Dendritic cell treated with granulocyte-macrophage colony-stimulating factor and Interleukin-4, amounts not matched to agents 40 ng/mL and 50 ng/mL, for 4 days (primary cell): Measurements from ENCODE around the gene TP73.
"Not testable (repeated sequence)": the region's sequence is repeated elsewhere in the genome, so short reads cannot be mapped to it uniquely, and the experiment has no call there.

Experiments
- H3K27ac Mint-ChIP-seq: one replicate; pipeline ENCODE4 v1.8.0; 2022; ENCODE audit warnings: mild to moderate bottlenecking, mixed read lengths
- H3K27me3 Mint-ChIP-seq: one replicate; pipeline ENCODE4 v1.8.0; 2022; ENCODE audit warnings: mild to moderate bottlenecking, mixed read lengths
- H3K36me3 Mint-ChIP-seq: one replicate; pipeline ENCODE4 v1.8.0; 2022; ENCODE audit warnings: low read depth, mixed read lengths
- H3K4me1 Mint-ChIP-seq: one replicate; pipeline ENCODE4 v1.8.0; 2022; ENCODE audit warnings: low read depth, mixed read lengths
- H3K4me3 Mint-ChIP-seq: one replicate; pipeline ENCODE4 v1.8.0; 2022; ENCODE audit warnings: mild to moderate bottlenecking, moderate library complexity, mixed read lengths
- H3K9me3 Mint-ChIP-seq: one replicate; pipeline ENCODE4 v1.8.0; 2022; ENCODE audit warnings: mixed read lengths
- intact Hi-C: fragments of 100-400 bp; cut with micrococcal nuclease; formaldehyde crosslinking; loops from one replicate; pipeline ENCODE4 v1.15.0; 2022

TP73 gene

GRCh38 chr1:3745590-3746381, 93.5 kb downstream of the TP73 start:
- Mint-ChIP-seq H3K4me1 (peaks cover 36% of the 10 kb centered on the region), H3K9me3 (no peaks in the 10 kb centered on the region), H3K27ac (peak overlapping the region; percentile 65), H3K4me3 (no peak overlapping the region), H3K27me3 (no peaks in the 10 kb centered on the region), H3K36me3 (peaks cover 22% of the 10 kb centered on the region)
- intact Hi-C loops, result loop anchor here (10.0 kb wide), 1 partner anchor 49 kb away; the partner anchor contains the start of gene LRRC47

- Mint-ChIP-seq H3K4me1 (peaks cover 36% of the 10 kb centered on the region), H3K4me3 (peak overlapping the region; percentile 74), H3K9me3 (no peaks in the 10 kb centered on the region), H3K36me3 (peaks cover 17% of the 10 kb centered on the region), H3K27ac (peak overlapping the region; percentile 65), H3K27me3 (peaks cover 4% of the 10 kb centered on the region)
- intact Hi-C loops, result loop anchor here (10.0 kb wide), 1 partner anchor 48 kb away; the partner anchor contains the start of gene LRRC47
These were observed 94.1 kb downstream of the TP73 start for GRCh38 chr1:3746389-3746829.

- no peaks in the 10 kb centered on the region for H3K9me3 Mint-ChIP-seq
- H3K36me3 Mint-ChIP-seq, result peaks cover 11% of the 10 kb centered on the region
- peak overlapping the region; percentile 74 for H3K4me3 Mint-ChIP-seq
- peaks cover 36% of the 10 kb centered on the region for H3K4me1 Mint-ChIP-seq
- intact Hi-C loops, result loop anchor here (10.0 kb wide), 1 partner anchor 48 kb away; the partner anchor contains the start of gene LRRC47
- peaks cover 6% of the 10 kb centered on the region for H3K27me3 Mint-ChIP-seq
- H3K27ac Mint-ChIP-seq, result peak overlapping the region; percentile 65
These were observed 94.7 kb downstream of the TP73 start for GRCh38 chr1:3746830-3747521.

- Mint-ChIP-seq H3K4me1 (peaks cover 36% of the 10 kb centered on the region), H3K4me3 (peak overlapping the region; percentile 74), H3K27ac (peak overlapping the region; percentile 65), H3K27me3 (peaks cover 8% of the 10 kb centered on the region), H3K36me3 (peaks cover 6% of the 10 kb centered on the region), H3K9me3 (no peaks in the 10 kb centered on the region)
- intact Hi-C loops, result loop anchor here (10.0 kb wide), 1 partner anchor 47 kb away; the partner anchor contains the start of gene LRRC47
These were observed 95.2 kb downstream of the TP73 start for GRCh38 chr1:3747522-3747848.

- H3K9me3 Mint-ChIP-seq, result no peaks in the 10 kb centered on the region
- H3K4me1 Mint-ChIP-seq, result peaks cover 36% of the 10 kb centered on the region
- H3K4me3 Mint-ChIP-seq, result peak overlapping the region; percentile 74
- intact Hi-C loops, result loop anchor here (10.0 kb wide), 1 partner anchor 47 kb away; the partner anchor contains the start of gene LRRC47
- H3K27me3 Mint-ChIP-seq, result peaks cover 8% of the 10 kb centered on the region
- H3K27ac Mint-ChIP-seq, result no peak overlapping the region
- H3K36me3 Mint-ChIP-seq, result peaks cover 2% of the 10 kb centered on the region
These were observed 95.6 kb downstream of the TP73 start for GRCh38 chr1:3747903-3748302.

GRCh38 chr1:3748316-3748900, 96.1 kb downstream of the TP73 start:
- not testable (repeated sequence) for H3K9me3 Mint-ChIP-seq, H3K36me3 Mint-ChIP-seq, H3K27ac Mint-ChIP-seq, H3K27me3 Mint-ChIP-seq
- intact Hi-C loops, result loop anchor here (10.0 kb wide), 1 partner anchor 46 kb away; the partner anchor contains the start of gene LRRC47
- peaks cover 36% of the 10 kb centered on the region for H3K4me1 Mint-ChIP-seq
- H3K4me3 Mint-ChIP-seq, result peak overlapping the region; percentile 74

GRCh38 chr1:3749512-3749911, 97.2 kb downstream of the TP73 start:
- Mint-ChIP-seq H3K36me3 (no peaks in the 10 kb centered on the region), H3K9me3 (no peaks in the 10 kb centered on the region), H3K27me3 (peaks cover 8% of the 10 kb centered on the region), H3K4me1 (peaks cover 34% of the 10 kb centered on the region), H3K27ac (no peak overlapping the region), H3K4me3 (no peak overlapping the region)
- intact Hi-C loops, result loop anchor here (10.0 kb wide), 1 partner anchor 45 kb away; the partner anchor contains the start of gene LRRC47

- Mint-ChIP-seq H3K27me3 (peaks cover 8% of the 10 kb centered on the region), H3K9me3 (no peaks in the 10 kb centered on the region), H3K4me1 (peaks cover 21% of the 10 kb centered on the region), H3K36me3 (no peaks in the 10 kb centered on the region), H3K4me3 (no peak overlapping the region), H3K27ac (no peak overlapping the region)
- intact Hi-C loops, result no loop called here
These were observed 98.4 kb downstream of the TP73 start for GRCh38 chr1:3750741-3751140.

- Mint-ChIP-seq H3K9me3 (no peaks in the 10 kb centered on the region), H3K27me3 (peaks cover 10% of the 10 kb centered on the region), H3K36me3 (no peaks in the 10 kb centered on the region), H3K4me1 (peaks cover 11% of the 10 kb centered on the region), H3K27ac (no peak within 1 kb of the TSS), H3K4me3 (no peak within 1 kb of the TSS)
- intact Hi-C loops, result no loop called here
These were observed 100.2 kb downstream of the TP73 start, which contains the start of gene CCDC27 for GRCh38 chr1:3752400-3752945. TSS of gene CCDC27 (plus strand) at chr1:3752450. CDS start at chr1:3752482, 32 bp downstream.

- Mint-ChIP-seq H3K4me3 (no peak overlapping the region), H3K9me3 (no peaks in the 10 kb centered on the region), H3K4me1 (no peaks in the 10 kb centered on the region), H3K27me3 (peaks cover 11% of the 10 kb centered on the region), H3K27ac (no peak overlapping the region), H3K36me3 (no peaks in the 10 kb centered on the region)
- intact Hi-C loops, result no loop called here
These were observed 101.5 kb downstream of the TP73 start for GRCh38 chr1:3753656-3754454.

- H3K9me3 Mint-ChIP-seq, result peaks cover 8% of the 10 kb centered on the region
- no peak overlapping the region for H3K4me3 Mint-ChIP-seq
- H3K36me3 Mint-ChIP-seq, result no peaks in the 10 kb centered on the region
- no peak overlapping the region for H3K27ac Mint-ChIP-seq
- peaks cover 25% of the 10 kb centered on the region for H3K27me3 Mint-ChIP-seq
- H3K4me1 Mint-ChIP-seq, result no peaks in the 10 kb centered on the region
- intact Hi-C loops, result no loop called here
These were observed 104.1 kb downstream of the TP73 start for GRCh38 chr1:3756394-3756793.

GRCh38 chr1:3759164-3759563, 106.8 kb downstream of the TP73 start:
- Mint-ChIP-seq H3K27me3 (peaks cover 24% of the 10 kb centered on the region), H3K9me3 (peaks cover 8% of the 10 kb centered on the region), H3K27ac (no peak overlapping the region), H3K4me1 (no peaks in the 10 kb centered on the region), H3K36me3 (no peaks in the 10 kb centered on the region), H3K4me3 (no peak overlapping the region)
- intact Hi-C loops, result no loop called here

- H3K27me3 Mint-ChIP-seq, result peaks cover 27% of the 10 kb centered on the region
- no peaks in the 10 kb centered on the region for H3K36me3 Mint-ChIP-seq
- H3K4me3 Mint-ChIP-seq, result no peak overlapping the region
- no peaks in the 10 kb centered on the region for H3K4me1 Mint-ChIP-seq
- intact Hi-C loops, result no loop called here
- no peak overlapping the region for H3K27ac Mint-ChIP-seq
- H3K9me3 Mint-ChIP-seq, result peaks cover 8% of the 10 kb centered on the region
These were observed 107.5 kb downstream of the TP73 start for GRCh38 chr1:3759796-3760195.
